ENCODE data around the gene DNM2. TPM values are rescaled to one million over a fixed set of nuclear protein-coding genes. Genes with fewer than 3 reads are reported as not detected.
"Not testable (repeated sequence)": the region's sequence is repeated elsewhere in the genome, so short reads cannot be mapped to it uniquely, and the experiment has no call there.

The DNM2 gene
- total and polyA plus RNA-seq, 7 experiments from 2014 or later: 49.1 to 340 (median 269) TPM

- H3K27me3 Mint-ChIP-seq; H3K9me3 Mint-ChIP-seq; H3K27me3 ChIP-seq (ENCODE audit: control insufficient read depth in 2 of 2, insufficient read depth in 2 of 2, low read length in 2 of 2); H3K4me1 ChIP-seq (ENCODE audit: control insufficient read depth in 2 of 2, insufficient read depth in 2 of 2, low read length in 2 of 2); H3K27ac ChIP-seq (ENCODE audit: low read depth, low read length); H3K4me3 Mint-ChIP-seq; H3K9me3 ChIP-seq (ENCODE audit: control insufficient read depth in 2 of 3, low read length in 3 of 3); H3K4me3 ChIP-seq (ENCODE audit: low read length); intact Hi-C loops (cut with micrococcal nuclease); DNase-seq; ATAC-seq: not testable (repeated sequence)
- ChIA-PET POLR2A (interaction anchor here (0.8 kb wide), 1 partner anchor 9 kb away, joined by 3 read pairs; no protein-coding TSS in a partner anchor), CTCF (interaction anchor here (0.7 kb wide), 1 partner anchor 28 kb away, joined by 6 read pairs; no protein-coding TSS in a partner anchor)
- H3K27ac Mint-ChIP-seq: peak overlapping the region in 1 of 9 donors; percentile 9
- H3K36me3 Mint-ChIP-seq: peaks cover 0 to 31% (median 16%) of the 10 kb centered on the region in 5 donors
- peaks cover under 1 to 17% (median 8%) of the 10 kb centered on the region in 7 donors for H3K4me1 Mint-ChIP-seq
- H3K36me3 ChIP-seq (ENCODE audit: control insufficient read depth in 2 of 3, insufficient read depth in 3 of 3, low read length in 3 of 3): peaks cover 19 to 86% (median 24%) of the 10 kb centered on the region in 3 experiments
These were observed 42.7 kb upstream of the DNM2 start for GRCh38 chr19:10675214-10675613.

- H3K27me3 ChIP-seq (ENCODE audit: control insufficient read depth in 2 of 2, insufficient read depth in 2 of 2, low read length in 2 of 2): no peaks in the 10 kb centered on the region
These were observed 40.1 kb upstream of the DNM2 start for GRCh38 chr19:10677751-10678150.

GRCh38 chr19:10678813-10679212 lies 39.1 kb upstream of the DNM2 start:
- Mint-ChIP-seq H3K27ac (no peak overlapping the region), H3K27me3 (no peaks in the 10 kb centered on the region), H3K36me3 (peaks cover 0 to 34% (median 6%) of the 10 kb centered on the region in 5 donors), H3K4me3 (no peak overlapping the region), H3K9me3 (no peaks in the 10 kb centered on the region), H3K4me1 (no peaks in the 10 kb centered on the region)
- Histone ChIP-seq H3K36me3 (ENCODE audit: control insufficient read depth in 2 of 3, insufficient read depth in 3 of 3, low read length in 3 of 3) (peaks cover 43 to 90% (median 46%) of the 10 kb centered on the region in 3 experiments), H3K4me1 (ENCODE audit: control insufficient read depth in 2 of 2, insufficient read depth in 2 of 2, low read length in 2 of 2) (no peaks in the 10 kb centered on the region), H3K4me3 (ENCODE audit: low read length) (no peak overlapping the region), H3K9me3 (ENCODE audit: control insufficient read depth in 2 of 3, low read length in 3 of 3) (no peaks in the 10 kb centered on the region), H3K27me3 (ENCODE audit: control insufficient read depth in 2 of 2, insufficient read depth in 2 of 2, low read length in 2 of 2) (no peaks in the 10 kb centered on the region), H3K27ac (ENCODE audit: low read depth, low read length) (no peak overlapping the region)
- DNase-seq (no peak), ATAC-seq (no peak)
- CTCF ChIA-PET: no interaction called here
- intact Hi-C loops (cut with micrococcal nuclease): no loop called here
- POLR2A ChIA-PET: no interaction called here

More at GRCh38 chr19:10677751-10678150, 40.1 kb upstream of the DNM2 start:
- Mint-ChIP-seq H3K36me3 (peaks cover 0 to 33% (median 13%) of the 10 kb centered on the region in 5 donors), H3K27ac (peak overlapping the region in 1 of 9 donors; percentile 70), H3K4me1 (peaks cover 0 to 4% (median 0%) of the 10 kb centered on the region in 7 donors), H3K9me3 (no peaks in the 10 kb centered on the region), H3K27me3 (no peaks in the 10 kb centered on the region), H3K4me3 (no peak overlapping the region)
- ChIA-PET CTCF (interaction anchor here (0.5 kb wide), 1 partner anchor 10 kb away, joined by 3 read pairs; no protein-coding TSS in a partner anchor), POLR2A (no interaction called here)
- H3K4me1 ChIP-seq (ENCODE audit: control insufficient read depth in 2 of 2, insufficient read depth in 2 of 2, low read length in 2 of 2): no peaks in the 10 kb centered on the region
- peaks cover 40 to 90% (median 41%) of the 10 kb centered on the region in 3 experiments for H3K36me3 ChIP-seq (ENCODE audit: control insufficient read depth in 2 of 3, insufficient read depth in 3 of 3, low read length in 3 of 3)
- ATAC-seq: no peak
- no peak for DNase-seq
- H3K9me3 ChIP-seq (ENCODE audit: control insufficient read depth in 2 of 3, low read length in 3 of 3): no peaks in the 10 kb centered on the region
- intact Hi-C loops (cut with micrococcal nuclease): no loop called here
- H3K27ac ChIP-seq (ENCODE audit: low read depth, low read length): no peak overlapping the region
- no peak overlapping the region for H3K4me3 ChIP-seq (ENCODE audit: low read length)

GRCh38 chr19:10679743-10680142 lies 38.1 kb upstream of the DNM2 start:
- Mint-ChIP-seq H3K4me3 (no peak overlapping the region), H3K4me1 (no peaks in the 10 kb centered on the region), H3K27me3 (no peaks in the 10 kb centered on the region), H3K27ac (no peak overlapping the region), H3K36me3 (peaks cover 0 to 37% (median 8%) of the 10 kb centered on the region in 5 donors), H3K9me3 (no peaks in the 10 kb centered on the region)
- CTCF ChIA-PET: no interaction called here
- no peak overlapping the region for H3K27ac ChIP-seq (ENCODE audit: low read depth, low read length)
- DNase-seq (no peak), ATAC-seq (no peak)
- peaks cover 46 to 90% (median 52%) of the 10 kb centered on the region in 3 experiments for H3K36me3 ChIP-seq (ENCODE audit: control insufficient read depth in 2 of 3, insufficient read depth in 3 of 3, low read length in 3 of 3)
- no peaks in the 10 kb centered on the region for H3K27me3 ChIP-seq (ENCODE audit: control insufficient read depth in 2 of 2, insufficient read depth in 2 of 2, low read length in 2 of 2)
- H3K4me3 ChIP-seq (ENCODE audit: low read length): no peak overlapping the region
- POLR2A ChIA-PET: no interaction called here
- H3K4me1 ChIP-seq (ENCODE audit: control insufficient read depth in 2 of 2, insufficient read depth in 2 of 2, low read length in 2 of 2): no peaks in the 10 kb centered on the region
- H3K9me3 ChIP-seq (ENCODE audit: control insufficient read depth in 2 of 3, low read length in 3 of 3): no peaks in the 10 kb centered on the region
- intact Hi-C loops (cut with micrococcal nuclease): no loop called here

- intact Hi-C loops (cut with micrococcal nuclease): no loop called here
- H3K27ac Mint-ChIP-seq: peak overlapping the region in 1 of 9 donors; percentile 63
- H3K27me3 ChIP-seq (ENCODE audit: control insufficient read depth in 2 of 2, insufficient read depth in 2 of 2, low read length in 2 of 2): no peaks in the 10 kb centered on the region
- H3K27me3 Mint-ChIP-seq: no peaks in the 10 kb centered on the region
- H3K27ac ChIP-seq (ENCODE audit: low read depth, low read length): no peak overlapping the region
- H3K36me3 Mint-ChIP-seq: peaks cover 0 to 38% (median 5%) of the 10 kb centered on the region in 5 donors
- POLR2A ChIA-PET: no interaction called here
- peaks cover 46 to 91% (median 55%) of the 10 kb centered on the region in 3 experiments for H3K36me3 ChIP-seq (ENCODE audit: control insufficient read depth in 2 of 3, insufficient read depth in 3 of 3, low read length in 3 of 3)
- H3K9me3 Mint-ChIP-seq: no peaks in the 10 kb centered on the region
- no peak overlapping the region for H3K4me3 ChIP-seq (ENCODE audit: low read length)
- no peak overlapping the region for H3K4me3 Mint-ChIP-seq
- CTCF ChIA-PET: no interaction called here
- DNase-seq (no peak), ATAC-seq (no peak)
- H3K4me1 Mint-ChIP-seq: no peaks in the 10 kb centered on the region
- H3K4me1 ChIP-seq (ENCODE audit: control insufficient read depth in 2 of 2, insufficient read depth in 2 of 2, low read length in 2 of 2): no peaks in the 10 kb centered on the region
- H3K9me3 ChIP-seq (ENCODE audit: control insufficient read depth in 2 of 3, low read length in 3 of 3): no peaks in the 10 kb centered on the region
These were observed 37.2 kb upstream of the DNM2 start for GRCh38 chr19:10680545-10681135.

GRCh38 chr19:10681658-10682057 lies 36.2 kb upstream of the DNM2 start:
- no peaks in the 10 kb centered on the region for H3K4me1 ChIP-seq (ENCODE audit: control insufficient read depth in 2 of 2, insufficient read depth in 2 of 2, low read length in 2 of 2)

More at GRCh38 chr19:10681658-10682057, 36.2 kb upstream of the DNM2 start:
- peak overlapping the region in 1 of 9 donors; percentile 22 for H3K27ac Mint-ChIP-seq
- ChIA-PET CTCF (no interaction called here), POLR2A (no interaction called here)
- DNase-seq: no peak
- no peak overlapping the region for H3K4me3 Mint-ChIP-seq
- H3K36me3 Mint-ChIP-seq: peaks cover 0 to 37% (median 5%) of the 10 kb centered on the region in 5 donors
- ATAC-seq: no peak
- Histone ChIP-seq H3K27ac (ENCODE audit: low read depth, low read length) (no peak overlapping the region), H3K36me3 (ENCODE audit: control insufficient read depth in 2 of 3, insufficient read depth in 3 of 3, low read length in 3 of 3) (peaks cover 46 to 95% (median 55%) of the 10 kb centered on the region in 3 experiments), H3K4me3 (ENCODE audit: low read length) (no peak overlapping the region), H3K9me3 (ENCODE audit: control insufficient read depth in 2 of 3, low read length in 3 of 3) (no peaks in the 10 kb centered on the region), H3K27me3 (ENCODE audit: control insufficient read depth in 2 of 2, insufficient read depth in 2 of 2, low read length in 2 of 2) (no peaks in the 10 kb centered on the region)
- H3K9me3 Mint-ChIP-seq: no peaks in the 10 kb centered on the region
- intact Hi-C loops (cut with micrococcal nuclease): no loop called here
- H3K4me1 Mint-ChIP-seq: no peaks in the 10 kb centered on the region
- H3K27me3 Mint-ChIP-seq: no peaks in the 10 kb centered on the region
